Astrocyte of the spinal cord (primary cell): ENCODE measurements around the gene PSMB8.

ENCODE experiments used
- DNase-seq: peaks from one replicate; pipeline ENCODE4 v3.0.0; 2011; ENCODE audit warnings: low read depth, low spot score
- H3K4me3 ChIP-seq: 2 replicates; pipeline ENCODE4 v1.5.1; 2011; ENCODE audit warnings: low read depth, mild to moderate bottlenecking, low read length, moderate library complexity
- in situ Hi-C: cut with HindIII; loops from 2 replicates; pipeline ENCODE4 v1.10.0; 2017; ENCODE audit warnings: low sequenced_read_pairs
- TF ChIP-seq, protein P1 (sequence below): IDR thresholded peaks from 2 replicates; pipeline ENCODE4 v1.5.1; 2012; ENCODE audit warnings: low read depth, mild to moderate bottlenecking, low read length, inconsistent platforms

The PSMB8 gene

DNA sequence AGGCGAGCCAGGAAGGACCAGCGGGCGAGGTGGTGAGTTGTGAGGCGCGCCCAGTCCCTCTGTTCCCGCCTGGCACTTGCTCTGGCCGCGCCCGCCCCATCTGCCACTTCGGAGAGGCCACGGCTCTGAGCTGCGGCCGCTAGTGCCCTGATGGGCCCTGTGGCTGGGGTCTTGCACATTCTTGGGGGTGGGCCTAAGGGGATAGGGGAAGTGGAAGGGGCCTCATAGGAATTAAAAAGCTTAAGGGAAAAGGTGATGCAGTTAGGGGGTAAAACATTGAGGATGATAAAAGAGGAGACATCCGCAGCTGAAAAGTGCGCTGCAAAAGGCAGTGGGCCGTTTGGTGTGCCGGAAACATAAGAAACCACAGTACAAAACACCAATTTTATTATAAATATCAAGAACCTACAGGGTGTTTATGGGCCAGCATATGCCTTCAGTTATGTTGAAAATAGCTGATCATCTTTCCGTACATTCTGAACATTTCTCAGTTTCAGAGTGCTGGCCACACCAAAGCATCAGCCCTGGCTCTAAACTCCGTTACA, 1.1 kb upstream of the PSMB8 start:
- peak overlapping the region; percentile 83 for H3K4me3 ChIP-seq
- in situ Hi-C loops, result loop anchor here (10.0 kb wide), 1 partner anchor 130 kb away; no protein-coding TSS in a partner anchor
- DNase-seq, result no peak

DNA sequence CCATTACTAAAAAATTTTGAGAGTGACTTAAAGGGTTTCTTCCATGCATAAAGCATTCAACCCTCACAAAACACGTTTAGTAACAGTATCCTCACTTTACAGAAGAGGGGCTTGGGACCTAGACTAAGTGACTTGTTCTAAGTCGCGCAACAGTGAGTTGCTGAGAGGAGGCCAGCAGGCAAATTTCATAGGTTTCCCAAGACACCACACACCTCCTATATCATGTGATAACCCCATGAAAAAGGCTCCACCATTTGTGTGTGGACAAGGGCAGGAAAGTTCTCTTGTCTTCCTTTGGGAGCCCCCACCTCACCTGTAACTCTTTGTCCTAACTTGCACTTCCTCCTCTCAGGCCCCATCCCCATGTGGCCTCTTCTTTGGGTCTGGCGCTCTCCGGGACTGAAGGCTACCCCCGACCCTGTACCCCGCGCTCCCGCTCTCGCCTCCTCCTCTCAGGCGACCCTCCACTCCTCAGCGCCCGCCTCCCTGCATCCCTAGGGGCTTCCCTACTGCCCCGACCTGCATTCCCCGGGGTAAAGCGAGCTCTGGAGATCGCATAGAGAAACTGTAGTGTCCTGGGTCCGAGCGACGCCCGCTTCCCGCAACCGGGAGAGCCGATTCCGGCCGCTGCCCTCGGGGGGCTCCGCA, 392 bp downstream of the PSMB8 start:
- DNase-seq, result peak; percentile 5
- in situ Hi-C loops, result loop anchor here (10.0 kb wide), 1 partner anchor 131 kb away; no protein-coding TSS in a partner anchor
- peak overlapping the region; percentile 83 for H3K4me3 ChIP-seq
- TF ChIP-seq, protein P1, sequence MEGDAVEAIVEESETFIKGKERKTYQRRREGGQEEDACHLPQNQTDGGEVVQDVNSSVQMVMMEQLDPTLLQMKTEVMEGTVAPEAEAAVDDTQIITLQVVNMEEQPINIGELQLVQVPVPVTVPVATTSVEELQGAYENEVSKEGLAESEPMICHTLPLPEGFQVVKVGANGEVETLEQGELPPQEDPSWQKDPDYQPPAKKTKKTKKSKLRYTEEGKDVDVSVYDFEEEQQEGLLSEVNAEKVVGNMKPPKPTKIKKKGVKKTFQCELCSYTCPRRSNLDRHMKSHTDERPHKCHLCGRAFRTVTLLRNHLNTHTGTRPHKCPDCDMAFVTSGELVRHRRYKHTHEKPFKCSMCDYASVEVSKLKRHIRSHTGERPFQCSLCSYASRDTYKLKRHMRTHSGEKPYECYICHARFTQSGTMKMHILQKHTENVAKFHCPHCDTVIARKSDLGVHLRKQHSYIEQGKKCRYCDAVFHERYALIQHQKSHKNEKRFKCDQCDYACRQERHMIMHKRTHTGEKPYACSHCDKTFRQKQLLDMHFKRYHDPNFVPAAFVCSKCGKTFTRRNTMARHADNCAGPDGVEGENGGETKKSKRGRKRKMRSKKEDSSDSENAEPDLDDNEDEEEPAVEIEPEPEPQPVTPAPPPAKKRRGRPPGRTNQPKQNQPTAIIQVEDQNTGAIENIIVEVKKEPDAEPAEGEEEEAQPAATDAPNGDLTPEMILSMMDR, result no peak

More for the DNA sequence above, 1.1 kb upstream of the PSMB8 start:
- TF ChIP-seq, protein P1, result no peak

DNA sequence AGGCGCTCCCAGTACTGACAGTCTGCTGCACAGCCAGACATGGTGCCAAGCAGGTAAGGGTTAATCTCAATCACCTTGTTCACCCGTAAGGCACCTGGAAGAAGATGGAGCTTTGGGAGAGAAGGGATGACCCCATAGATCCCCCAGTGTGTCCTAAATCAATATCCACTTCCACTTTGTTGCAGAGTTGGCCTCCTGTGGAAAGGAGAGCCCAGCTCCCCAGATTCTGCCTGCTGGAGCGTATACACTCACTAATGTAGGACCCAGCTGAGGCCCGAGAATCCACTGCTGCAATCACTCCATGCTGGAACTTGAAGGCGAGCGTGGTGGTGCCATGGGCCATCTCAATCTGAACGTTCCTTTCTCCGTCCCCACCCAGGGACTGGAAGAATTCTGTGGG, 1.2 kb downstream of the PSMB8 start:
- no peak for DNase-seq
- TF ChIP-seq, protein P1, result no peak
- no peak overlapping the region for H3K4me3 ChIP-seq
- in situ Hi-C loops, result loop anchor here (10.0 kb wide), 1 partner anchor 132 kb away; no protein-coding TSS in a partner anchor

DNA sequence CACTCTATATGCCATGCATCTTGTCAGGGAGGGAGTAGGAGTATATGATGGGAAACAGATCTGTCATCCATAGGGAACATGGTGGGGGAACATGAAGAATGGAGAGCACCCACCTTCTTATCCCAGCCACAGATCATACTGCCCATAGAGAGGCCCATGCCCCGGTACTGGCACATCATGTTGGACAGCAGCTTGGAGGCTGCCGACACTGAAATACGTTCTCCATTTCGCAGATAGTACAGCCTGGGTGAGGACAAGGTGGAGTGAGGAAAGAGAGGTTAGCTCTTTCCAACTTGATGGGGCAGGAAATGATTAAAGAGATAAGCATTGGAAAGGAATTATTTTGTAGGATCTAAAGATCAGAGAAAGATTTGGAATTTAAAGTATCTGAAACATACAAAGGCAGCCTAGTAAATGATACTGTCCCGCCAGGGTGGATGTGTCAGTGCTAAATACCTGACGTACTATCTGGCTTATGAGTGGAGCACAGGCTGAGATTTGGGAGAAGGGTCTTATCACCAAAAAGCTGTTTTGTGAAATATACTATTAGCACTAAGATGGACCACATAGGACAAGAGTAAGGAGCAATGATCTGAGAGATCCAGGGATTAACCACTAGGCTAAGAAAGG, 1.7 kb downstream of the PSMB8 start:
- TF ChIP-seq, protein P1, result no peak
- no peak overlapping the region for H3K4me3 ChIP-seq
- DNase-seq, result no peak
- in situ Hi-C loops, result loop anchor here (10.0 kb wide), 1 partner anchor 133 kb away; no protein-coding TSS in a partner anchor

DNA sequence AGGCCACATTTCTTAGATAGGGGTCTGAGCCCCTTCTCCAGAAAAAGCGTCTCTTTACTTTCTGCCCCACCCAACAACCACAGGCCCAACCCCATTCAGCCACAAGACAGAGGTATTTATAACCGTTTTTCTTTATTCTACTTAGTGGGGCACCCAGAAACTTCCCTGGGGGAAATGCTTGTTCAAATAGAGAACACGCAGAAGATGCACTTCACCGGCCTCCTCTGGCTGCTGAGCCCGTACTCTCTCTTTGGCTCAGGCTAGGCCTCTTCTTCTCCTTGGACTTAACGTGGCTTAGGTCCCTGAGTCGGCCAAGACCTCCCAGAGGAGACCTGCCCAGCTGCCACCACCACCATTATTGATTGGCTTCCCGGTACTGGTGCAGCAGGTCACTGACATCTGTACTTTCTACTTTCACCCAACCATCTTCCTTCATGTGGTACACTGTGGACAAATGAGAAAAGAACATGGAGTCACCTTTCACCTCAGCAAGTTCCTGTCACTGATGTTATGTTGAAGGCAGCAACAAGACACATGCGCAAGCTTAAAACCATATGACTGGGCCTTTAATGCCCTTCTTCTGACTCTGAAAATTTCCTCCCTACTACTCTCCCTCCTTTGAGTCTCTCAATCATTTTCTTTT, 3.1 kb downstream of the PSMB8 start:
- DNase-seq, result no peak
- H3K4me3 ChIP-seq, result no peak overlapping the region
- in situ Hi-C loops, result loop anchor here (10.0 kb wide), 1 partner anchor 134 kb away; no protein-coding TSS in a partner anchor
- TF ChIP-seq, protein P1, result no peak

DNA sequence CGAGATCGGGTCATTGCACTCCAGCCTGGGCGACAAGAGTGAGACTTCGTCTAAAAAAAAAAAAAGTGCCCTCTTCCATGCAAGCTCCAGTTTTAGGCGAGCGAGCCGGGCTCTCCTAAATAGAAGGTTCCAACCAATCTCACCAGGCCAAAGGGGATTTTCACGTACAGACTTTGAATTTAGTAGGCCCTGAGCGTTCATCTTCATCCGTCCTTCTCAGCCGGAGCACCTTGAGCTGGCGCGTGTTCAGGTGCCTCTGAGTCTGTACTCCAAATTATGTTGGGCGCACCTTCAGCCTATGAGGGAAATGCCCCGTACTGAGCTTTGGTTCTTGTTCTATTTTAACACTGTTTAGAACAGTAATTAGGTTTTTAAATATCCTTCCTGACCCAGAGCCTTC, 4.5 kb downstream of the PSMB8 start:
- in situ Hi-C loops, result no loop called here
- H3K4me3 ChIP-seq, result no peak overlapping the region
- TF ChIP-seq, protein P1, result no peak
- no peak for DNase-seq
